GM20000 (cell line): ENCODE data around the gene DNAJC12.
A peak's percentile ranks its signal among the peaks of the same experiment; 100 is the strongest.
"Not testable (repeated sequence)": the region's sequence is repeated elsewhere in the genome, so short reads cannot be mapped to it uniquely, and the experiment has no call there.

ENCODE experiments used
- DNase-seq: peaks from one replicate; pipeline ENCODE4 v3.0.0; 2012; ENCODE audit warnings: low spot score
- TF ChIP-seq, protein P1 (sequence below): IDR thresholded peaks from 2 replicates; pipeline ENCODE4 v1.5.1; 2012; ENCODE audit warnings: mild to moderate bottlenecking, control low read depth; ENCODE audit errors: extremely low read depth, missing control alignments

The DNAJC12 gene

GRCh38 chr10:67837541-67838314, at the start of gene DNAJC12:
DNAJC12 (minus strand) TSS chr10:67838188; CDS start chr10:67838011, 177 bp downstream.
- TF ChIP-seq, protein P1, sequence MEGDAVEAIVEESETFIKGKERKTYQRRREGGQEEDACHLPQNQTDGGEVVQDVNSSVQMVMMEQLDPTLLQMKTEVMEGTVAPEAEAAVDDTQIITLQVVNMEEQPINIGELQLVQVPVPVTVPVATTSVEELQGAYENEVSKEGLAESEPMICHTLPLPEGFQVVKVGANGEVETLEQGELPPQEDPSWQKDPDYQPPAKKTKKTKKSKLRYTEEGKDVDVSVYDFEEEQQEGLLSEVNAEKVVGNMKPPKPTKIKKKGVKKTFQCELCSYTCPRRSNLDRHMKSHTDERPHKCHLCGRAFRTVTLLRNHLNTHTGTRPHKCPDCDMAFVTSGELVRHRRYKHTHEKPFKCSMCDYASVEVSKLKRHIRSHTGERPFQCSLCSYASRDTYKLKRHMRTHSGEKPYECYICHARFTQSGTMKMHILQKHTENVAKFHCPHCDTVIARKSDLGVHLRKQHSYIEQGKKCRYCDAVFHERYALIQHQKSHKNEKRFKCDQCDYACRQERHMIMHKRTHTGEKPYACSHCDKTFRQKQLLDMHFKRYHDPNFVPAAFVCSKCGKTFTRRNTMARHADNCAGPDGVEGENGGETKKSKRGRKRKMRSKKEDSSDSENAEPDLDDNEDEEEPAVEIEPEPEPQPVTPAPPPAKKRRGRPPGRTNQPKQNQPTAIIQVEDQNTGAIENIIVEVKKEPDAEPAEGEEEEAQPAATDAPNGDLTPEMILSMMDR = no peak
- peak; percentile 19 for DNase-seq

- TF ChIP-seq, protein P1 = no peak
- DNase-seq = peak; percentile 88
Observed at GRCh38 chr10:67884842-67885670, 47.1 kb upstream of the DNAJC12 start.

GRCh38 chr10:67884313-67884841, 46.4 kb upstream of the DNAJC12 start, which contains the start of gene SIRT1:
SIRT1 (plus strand) TSS chr10:67884656; CDS start chr10:67884722, 66 bp downstream.
- TF ChIP-seq, protein P1 = no peak
- DNase-seq = peak; percentile 93

DNA sequence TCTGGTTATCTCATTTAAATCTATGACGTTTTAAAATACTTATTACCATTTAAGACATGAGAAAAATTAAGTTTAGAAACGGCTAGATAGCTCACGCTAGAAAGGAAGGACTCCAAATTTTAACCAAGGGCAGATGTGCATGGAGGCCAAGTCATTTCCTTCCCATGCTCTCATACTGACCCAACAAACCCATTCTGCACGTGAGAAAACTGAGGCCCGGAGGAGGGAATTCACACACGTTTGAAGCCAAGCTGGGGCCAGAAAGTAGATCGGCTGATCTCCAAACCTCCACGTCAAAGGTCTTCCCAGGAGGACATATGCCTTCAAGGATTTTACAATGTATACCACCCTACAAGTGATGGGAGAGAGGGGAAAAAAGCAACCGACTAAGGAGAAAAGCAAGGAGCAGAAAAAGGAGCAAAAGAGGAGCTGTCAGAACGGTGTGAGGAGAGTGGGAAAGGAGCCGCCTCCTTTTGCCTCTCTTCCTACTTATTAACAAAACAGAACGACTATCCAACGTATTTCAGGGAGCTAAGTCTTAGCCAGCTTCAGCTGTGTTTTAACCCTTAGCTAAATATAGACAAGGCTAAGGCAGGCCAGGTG, 45.8 kb upstream of the DNAJC12 start:
- peak; percentile 23 for DNase-seq
- TF ChIP-seq, protein P1 = no peak

- DNase-seq = no peak
- TF ChIP-seq, protein P1 = no peak
Observed at GRCh38 chr10:67878133-67878532, 40.1 kb upstream of the DNAJC12 start.

DNA sequence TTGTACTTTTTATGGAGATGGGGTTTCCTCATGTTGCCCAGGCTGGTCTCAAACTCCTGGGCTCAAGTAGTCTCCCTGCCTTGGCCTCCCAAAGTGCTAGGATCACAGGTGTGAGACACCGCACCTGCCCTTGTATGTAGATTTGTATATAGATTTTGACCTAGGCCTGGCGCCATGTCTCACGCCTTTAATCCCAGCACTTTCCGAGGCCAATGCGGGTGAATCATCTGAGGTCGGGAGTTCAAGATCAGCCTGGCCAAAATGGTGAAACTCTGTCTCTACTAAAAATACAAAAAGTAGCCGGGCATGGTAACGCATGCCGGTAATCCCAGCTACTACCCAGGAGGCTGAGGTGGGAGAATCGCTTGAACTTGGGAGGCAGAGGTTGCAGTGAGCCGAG, 39.4 kb upstream of the DNAJC12 start:
- not testable (repeated sequence) for DNase-seq

GRCh38 chr10:67875340-67876238, 37.6 kb upstream of the DNAJC12 start:
- DNase-seq = no peak
- TF ChIP-seq, protein P1 = no peak
